Activated CD8-positive, alpha-beta memory T cell treated with anti-CD3 and anti-CD28 coated beads, Interleukin-2, amount 50 U/mL, for 1 hour (primary cell): ENCODE data around the gene FAM53B.
A peak's percentile ranks its signal among the peaks of the same experiment; 100 is the strongest.

Source experiments
- DNase-seq: peaks from one replicate; pipeline ENCODE4 v3.0.0-alpha.2; 2020; ENCODE audit errors: extremely low read depth

FAM53B gene

GRCh38 chr10:124728071-124728829 lies 15.9 kb downstream of the FAM53B start:
- DNase-seq = no peak

GRCh38 chr10:124727361-124727960 lies 16.7 kb downstream of the FAM53B start:
- no peak for DNase-seq

GRCh38 chr10:124725791-124726190 lies 18.4 kb downstream of the FAM53B start:
- DNase-seq = no peak

- DNase-seq = no peak
Measured at GRCh38 chr10:124725171-124725631, 19.0 kb downstream of the FAM53B start.

GRCh38 chr10:124724279-124725027 lies 19.7 kb downstream of the FAM53B start:
- no peak for DNase-seq

GRCh38 chr10:124723826-124724225 lies 20.4 kb downstream of the FAM53B start:
- DNase-seq = no peak

GRCh38 chr10:124722798-124723783 lies 21.1 kb downstream of the FAM53B start:
- DNase-seq = no peak

- DNase-seq = no peak
Measured at GRCh38 chr10:124721330-124722045, 22.7 kb downstream of the FAM53B start.

GRCh38 chr10:124719213-124719851 lies 24.8 kb downstream of the FAM53B start:
- peak; percentile 58 for DNase-seq

- DNase-seq = peak; percentile 72
Measured at GRCh38 chr10:124717911-124718741, 26.1 kb downstream of the FAM53B start.

GRCh38 chr10:124717041-124717757 lies 27.0 kb downstream of the FAM53B start:
- DNase-seq = no peak

GRCh38 chr10:124716369-124716768 lies 27.8 kb downstream of the FAM53B start:
- DNase-seq = no peak

GRCh38 chr10:124715439-124715838 lies 28.7 kb downstream of the FAM53B start:
- DNase-seq = no peak

- DNase-seq = no peak
Measured at GRCh38 chr10:124713679-124714255, 30.4 kb downstream of the FAM53B start.

GRCh38 chr10:124712704-124713407 lies 31.3 kb downstream of the FAM53B start:
- DNase-seq = no peak

- no peak for DNase-seq
Measured at GRCh38 chr10:124711145-124711544, 33.0 kb downstream of the FAM53B start.

GRCh38 chr10:124710266-124710881 lies 33.8 kb downstream of the FAM53B start:
- no peak for DNase-seq
